GM10248 (cell line): ENCODE measurements around the gene FAM209B.
A peak's percentile ranks its signal among the peaks of the same experiment; 100 is the strongest.
"Not testable (repeated sequence)": the region's sequence is repeated elsewhere in the genome, so short reads cannot be mapped to it uniquely, and the experiment has no call there.

Experiments
- CTCF ChIA-PET: fragments of 300-600 bp; sonication (Branson Sonifier 250); formaldehyde crosslinking; extraction: SDS; loops from one replicate; lab custom pipeline; 2021; ENCODE audit warnings: antibody characterized with exemption; lab: Yijun Ruan, JAX
- POLR2A ChIA-PET: fragments of 350-650 bp; sonication (Branson Sonifier 250); formaldehyde crosslinking; extraction: SDS; loops from one replicate; lab custom pipeline; 2020; ENCODE audit warnings: antibody characterized with exemption; lab: Yijun Ruan, JAX
- DNase-seq: peaks from one replicate; pipeline ENCODE4 v3.0.0; 2012; ENCODE audit errors: extremely low spot score
- TF ChIP-seq, protein P1 (sequence below): IDR thresholded peaks from 2 replicates; pipeline ENCODE4 v1.5.1; 2012; ENCODE audit warnings: mild to moderate bottlenecking, low read depth; ENCODE audit errors: extremely low read depth, missing control alignments, control extremely low read depth

The FAM209B gene, protein sequence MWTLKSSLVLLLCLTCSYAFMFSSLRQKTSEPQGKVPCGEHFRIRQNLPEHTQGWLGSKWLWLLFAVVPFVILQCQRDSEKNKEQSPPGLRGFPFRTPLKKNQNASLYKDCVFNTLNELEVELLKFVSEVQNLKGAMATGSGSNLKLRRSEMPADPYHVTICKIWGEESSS

DNA sequence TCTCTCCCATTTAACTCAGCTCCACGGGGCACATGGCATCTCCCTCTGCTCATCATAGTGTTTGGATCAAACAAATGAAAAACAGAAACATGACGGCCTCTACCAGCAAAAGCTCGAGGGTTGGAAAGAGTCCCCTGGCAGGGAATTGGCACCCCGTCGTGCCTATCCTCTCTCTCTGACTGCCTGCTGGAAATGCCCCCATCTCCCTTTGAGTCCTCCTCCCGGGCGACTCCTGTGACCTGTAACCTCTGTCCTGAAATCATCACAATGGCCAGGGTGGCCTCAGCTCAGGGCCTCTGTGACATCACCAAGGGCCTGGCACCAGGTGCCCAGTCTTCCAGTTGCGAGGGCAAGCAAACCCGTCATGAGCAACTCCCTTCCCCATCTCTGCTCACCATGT lies at the start of gene FAM209B:
Gene FAM209B (plus strand): TSS at position 301 of the 400 bp plus-strand sequence. CDS start 96 bp downstream, at position 397.
- DNase-seq, POLR2A ChIA-PET: not testable (repeated sequence)
- CTCF ChIA-PET, result interaction anchor here (2.0 kb wide), 1 partner anchor 18 kb away, joined by 16 read pairs; no protein-coding TSS in a partner anchor

DNA sequence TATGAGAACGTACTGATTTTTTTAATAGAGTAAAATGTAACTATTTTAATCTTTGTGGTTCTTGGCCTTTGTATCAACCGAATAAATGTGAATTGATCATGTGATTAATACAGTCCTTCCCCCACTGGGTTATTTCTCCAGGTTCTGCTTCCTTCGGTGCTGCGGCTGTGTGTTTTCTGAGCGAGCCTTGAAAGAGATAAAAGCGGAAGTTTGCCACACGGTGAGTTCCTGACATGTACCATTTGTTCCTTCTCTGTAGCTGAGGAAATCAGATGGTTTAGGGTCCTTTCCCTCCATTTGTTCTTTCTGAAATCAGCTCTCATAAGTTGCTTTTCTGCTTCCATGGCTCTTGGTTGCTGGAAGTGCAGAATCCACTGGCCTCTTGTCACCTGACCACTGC lies 49.1 kb upstream of the FAM209B start:
- POLR2A ChIA-PET, result no interaction called here
- TF ChIP-seq, protein P1, sequence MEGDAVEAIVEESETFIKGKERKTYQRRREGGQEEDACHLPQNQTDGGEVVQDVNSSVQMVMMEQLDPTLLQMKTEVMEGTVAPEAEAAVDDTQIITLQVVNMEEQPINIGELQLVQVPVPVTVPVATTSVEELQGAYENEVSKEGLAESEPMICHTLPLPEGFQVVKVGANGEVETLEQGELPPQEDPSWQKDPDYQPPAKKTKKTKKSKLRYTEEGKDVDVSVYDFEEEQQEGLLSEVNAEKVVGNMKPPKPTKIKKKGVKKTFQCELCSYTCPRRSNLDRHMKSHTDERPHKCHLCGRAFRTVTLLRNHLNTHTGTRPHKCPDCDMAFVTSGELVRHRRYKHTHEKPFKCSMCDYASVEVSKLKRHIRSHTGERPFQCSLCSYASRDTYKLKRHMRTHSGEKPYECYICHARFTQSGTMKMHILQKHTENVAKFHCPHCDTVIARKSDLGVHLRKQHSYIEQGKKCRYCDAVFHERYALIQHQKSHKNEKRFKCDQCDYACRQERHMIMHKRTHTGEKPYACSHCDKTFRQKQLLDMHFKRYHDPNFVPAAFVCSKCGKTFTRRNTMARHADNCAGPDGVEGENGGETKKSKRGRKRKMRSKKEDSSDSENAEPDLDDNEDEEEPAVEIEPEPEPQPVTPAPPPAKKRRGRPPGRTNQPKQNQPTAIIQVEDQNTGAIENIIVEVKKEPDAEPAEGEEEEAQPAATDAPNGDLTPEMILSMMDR, result no peak
- CTCF ChIA-PET, result interaction anchor here (1.6 kb wide), 1 partner anchor 84 kb away, joined by 3 read pairs; no protein-coding TSS in a partner anchor
- no peak for DNase-seq

GRCh38 chr20:56487216-56487615 lies 45.8 kb upstream of the FAM209B start:
- POLR2A ChIA-PET, result no interaction called here
- no peak for DNase-seq
- CTCF ChIA-PET, result interaction anchor here (1.1 kb wide), 1 partner anchor 16 kb away, joined by 3 read pairs; no protein-coding TSS in a partner anchor
- TF ChIP-seq, protein P1, result no peak

DNA sequence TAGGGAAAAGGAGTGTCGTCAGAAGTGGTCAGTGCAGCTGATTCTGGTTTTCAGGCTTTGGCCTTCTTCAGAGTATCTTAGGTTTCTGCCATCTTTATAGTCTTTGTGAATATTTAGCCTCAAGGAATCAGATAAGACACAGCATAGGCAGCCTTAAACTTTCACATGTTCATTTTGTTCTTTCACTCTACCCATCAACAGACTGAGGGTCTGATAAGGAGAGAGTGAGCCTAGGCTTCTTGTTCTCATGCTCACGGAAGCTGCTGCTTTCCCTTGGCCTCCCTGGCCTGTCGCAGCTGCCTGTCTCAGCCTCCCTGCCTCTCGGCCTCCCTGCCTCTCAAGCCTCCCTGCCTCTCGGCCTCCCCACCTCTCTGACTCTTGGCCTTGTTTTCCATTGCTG lies 44.5 kb upstream of the FAM209B start:
- ChIA-PET POLR2A (no interaction called here), CTCF (no interaction called here)
- TF ChIP-seq, protein P1, result no peak
- no peak for DNase-seq

- CTCF ChIA-PET, result no interaction called here
- TF ChIP-seq, protein P1, result no peak
- POLR2A ChIA-PET, result no interaction called here
- no peak for DNase-seq
Measured at GRCh38 chr20:56501116-56501515, 31.9 kb upstream of the FAM209B start.

DNA sequence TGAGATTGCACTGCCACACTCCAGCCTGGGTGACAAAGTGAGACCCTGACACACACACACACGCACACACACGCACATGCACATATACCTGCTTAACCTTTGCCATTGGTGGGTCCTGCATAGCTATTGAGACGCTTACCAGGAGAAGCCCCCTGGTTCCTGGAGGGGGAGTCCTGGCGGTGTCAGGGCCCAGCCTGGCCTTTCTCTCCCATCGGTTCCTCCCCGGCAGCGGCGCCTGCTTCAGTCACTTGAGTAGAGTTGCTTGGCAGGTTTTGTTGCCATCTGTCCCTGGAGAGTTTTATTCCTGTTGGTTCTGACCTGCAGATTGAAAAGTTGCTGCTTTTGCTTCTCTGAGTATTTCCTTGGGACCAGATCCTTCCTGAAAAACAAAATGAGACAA lies 29.1 kb upstream of the FAM209B start:
- CTCF ChIA-PET, result interaction anchor here (1.2 to 1.3 kb wide), 2 partner anchors 10 to 17 kb away, joined by 3 to 4 read pairs; no protein-coding TSS in a partner anchor

DNA sequence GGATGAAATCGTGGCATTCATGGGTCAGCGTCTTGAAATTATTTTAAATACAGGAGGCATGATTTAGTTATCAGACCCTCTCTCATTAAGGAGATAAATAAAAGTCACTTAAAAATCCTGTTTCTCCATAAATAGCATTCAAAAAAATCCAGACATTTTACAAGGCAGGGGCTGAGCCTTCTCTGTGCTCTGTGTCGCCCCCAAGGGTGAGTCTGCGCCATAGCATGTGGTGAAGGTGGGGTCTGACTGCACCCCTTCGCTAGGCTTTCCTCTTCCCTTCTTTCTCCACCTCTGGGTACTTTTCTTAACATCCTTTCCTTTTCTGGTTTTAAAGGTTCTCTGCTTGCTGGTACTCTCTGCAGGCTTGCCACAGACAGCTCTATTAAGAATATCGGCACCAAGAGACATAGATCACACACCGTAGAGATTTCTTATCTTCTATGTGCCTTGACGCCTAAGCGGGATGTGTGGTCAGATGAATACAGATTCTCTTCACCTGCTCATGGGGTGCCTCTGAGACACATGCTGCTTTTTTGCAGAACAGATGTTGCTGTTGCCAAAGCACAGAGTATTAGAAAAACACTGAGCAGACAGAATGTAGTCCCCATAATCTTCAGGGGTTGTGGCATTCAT lies 28.6 kb upstream of the FAM209B start:
- TF ChIP-seq, protein P1, result peak; percentile 23
- peak; percentile 30 for DNase-seq
- ChIA-PET POLR2A (no interaction called here), CTCF (interaction anchor here (1.4 kb wide), 1 partner anchor 11 kb away, joined by 4 read pairs; no protein-coding TSS in a partner anchor)

More for the DNA sequence above, 29.1 kb upstream of the FAM209B start:
- TF ChIP-seq, protein P1, result no peak
- DNase-seq, result no peak
- POLR2A ChIA-PET, result no interaction called here
